NCI-H1092 (cell line): Measurements from ENCODE around the gene CLCN2.
A peak's percentile ranks its signal among the peaks of the same experiment; 100 is the strongest.

ENCODE experiments used
- DNase-seq: peaks from one replicate; lab custom pipeline; 2025; lab: John Stamatoyannopoulos, UW

The CLCN2 gene

GRCh38 chr3:184380627-184381260, 19.3 kb upstream of the CLCN2 start:
- DNase-seq = no peak

GRCh38 chr3:184380185-184380626, 18.8 kb upstream of the CLCN2 start:
- DNase-seq = no peak

- no peak for DNase-seq
Measured at GRCh38 chr3:184379358-184380184, 18.2 kb upstream of the CLCN2 start, which contains the start of gene CHRD. TSS of gene CHRD (plus strand) at chr3:184380054. CDS start at chr3:184380319, 265 bp downstream.

- no peak for DNase-seq
Measured at GRCh38 chr3:184378651-184379357, 17.4 kb upstream of the CLCN2 start.

GRCh38 chr3:184377882-184378445, 16.6 kb upstream of the CLCN2 start, which contains the start of gene THPO:
TSS of gene THPO (minus strand) at chr3:184378207. CDS start at chr3:184376259, 1,948 bp downstream.
- DNase-seq = no peak

GRCh38 chr3:184377374-184377773, 16.0 kb upstream of the CLCN2 start:
- no peak for DNase-seq

GRCh38 chr3:184375747-184376461, 14.5 kb upstream of the CLCN2 start:
- DNase-seq = no peak

GRCh38 chr3:184373422-184373821, 12.0 kb upstream of the CLCN2 start:
- DNase-seq = no peak

GRCh38 chr3:184372911-184373310, 11.5 kb upstream of the CLCN2 start:
- no peak for DNase-seq

GRCh38 chr3:184372296-184372821, 11.0 kb upstream of the CLCN2 start:
- no peak for DNase-seq

- DNase-seq = peak; percentile 88
Measured at GRCh38 chr3:184371570-184372018, 10.2 kb upstream of the CLCN2 start.

GRCh38 chr3:184368586-184369183, 7.3 kb upstream of the CLCN2 start:
- DNase-seq = no peak

- DNase-seq = no peak
Measured at GRCh38 chr3:184368116-184368515, 6.7 kb upstream of the CLCN2 start.

- DNase-seq = no peak
Measured at GRCh38 chr3:184366619-184367289, 5.3 kb upstream of the CLCN2 start.

GRCh38 chr3:184362668-184363546, 1.5 kb upstream of the CLCN2 start:
- peak; percentile 97 for DNase-seq

- no peak for DNase-seq
Measured at GRCh38 chr3:184361932-184362667, 695 bp upstream of the CLCN2 start.

GRCh38 chr3:184360929-184361531, 375 bp downstream of the CLCN2 start:
- no peak for DNase-seq
